WTC11 (cell line): ENCODE data around the gene TIGAR. TPM values are rescaled to one million over a fixed set of nuclear protein-coding genes. Genes with fewer than 3 reads are reported as not detected.

ENCODE experiments used
- ATAC-seq: fragments of 200-7000 bp; cut with Tn5 transposase; 2 replicates; pipeline ENCODE4 v1.10.0; 2021; ENCODE audit warnings: mild to moderate bottlenecking, moderate library complexity
- CTCF ChIA-PET: fragments of 300-600 bp; sonication (Branson Sonifier 250); formaldehyde crosslinking; loops from one replicate; lab custom pipeline; 2021; ENCODE audit warnings: antibody characterized with exemption; lab: Charles Lee
- POLR2A ChIA-PET: fragments of 350-600 bp; sonication (Branson Sonifier 250); formaldehyde crosslinking; loops from one replicate; lab custom pipeline; 2021; ENCODE audit warnings: antibody characterized with exemption; lab: Charles Lee
- DNase-seq: peaks from one replicate; pipeline ENCODE4 v3.0.0; 2021; ENCODE audit warnings: low spot score
- H3K27ac Mint-ChIP-seq: 2 replicates; pipeline ENCODE4 v1.8.0; 2021; ENCODE audit warnings: mixed read lengths
- H3K27me3 Mint-ChIP-seq: 2 replicates; pipeline ENCODE4 v1.8.0; 2021; ENCODE audit warnings: low read depth, mild to moderate bottlenecking, moderate library complexity, mixed read lengths
- H3K36me3 Mint-ChIP-seq: 2 replicates; pipeline ENCODE4 v1.8.0; 2021; ENCODE audit warnings: mixed read lengths
- H3K4me1 Mint-ChIP-seq: 2 replicates; pipeline ENCODE4 v1.8.0; 2022; ENCODE audit warnings: mixed read lengths
- H3K4me3 Mint-ChIP-seq: 2 replicates; pipeline ENCODE4 v1.8.0; 2021; ENCODE audit warnings: mild to moderate bottlenecking, moderate library complexity, mixed read lengths
- H3K9me3 Mint-ChIP-seq: 2 replicates; pipeline ENCODE4 v1.8.0; 2021; ENCODE audit warnings: mixed read lengths
- CREB1 ChIP-seq: sonication (generic); formaldehyde crosslinking; IDR thresholded peaks from 2 replicates; pipeline ENCODE4 v1.8.0; 2023; ENCODE audit warnings: mild to moderate bottlenecking, missing genetic modification reagents
- CTCF ChIP-seq: fragments of 200-600 bp; IDR thresholded peaks from 2 replicates; pipeline ENCODE4 v1.8.0; 2022; ENCODE audit warnings: antibody characterized with exemption
- EMX1 ChIP-seq: fragments of 250-450 bp; sonication (Bioruptor Pico); IDR thresholded peaks from 2 replicates; pipeline ENCODE4 v1.8.0; 2021; ENCODE audit warnings: mild to moderate bottlenecking
- ERG ChIP-seq: fragments of 250-450 bp; sonication (Bioruptor Pico); IDR thresholded peaks from 2 replicates; pipeline ENCODE4 v1.8.0; 2021; ENCODE audit warnings: mild to moderate bottlenecking
- ETV6 ChIP-seq: sonication (generic); formaldehyde crosslinking; IDR thresholded peaks from 2 replicates; pipeline ENCODE4 v1.8.1; 2022; ENCODE audit warnings: mild to moderate bottlenecking, missing genetic modification reagents
- JAZF1 ChIP-seq: fragments of 250-450 bp; sonication (Bioruptor Pico); IDR thresholded peaks from 2 replicates; pipeline ENCODE4 v1.9.0; 2021; ENCODE audit warnings: moderate library complexity, mild to moderate bottlenecking, inconsistent platforms
- MAX ChIP-seq: sonication (generic); formaldehyde crosslinking; IDR thresholded peaks from 2 replicates; pipeline ENCODE4 v1.8.0; 2022; ENCODE audit warnings: mild to moderate bottlenecking, missing genetic modification reagents
- NR1H2 ChIP-seq: sonication (generic); formaldehyde crosslinking; IDR thresholded peaks from 2 replicates; pipeline ENCODE4 v1.9.0; 2021; ENCODE audit warnings: mild to moderate bottlenecking, moderate library complexity, missing genetic modification reagents
- RELA ChIP-seq: sonication (generic); formaldehyde crosslinking; IDR thresholded peaks from 2 replicates; pipeline ENCODE4 v1.8.1; 2022; ENCODE audit warnings: missing genetic modification reagents, mild to moderate bottlenecking, borderline replicate concordance
- ZBTB21 ChIP-seq: sonication (generic); formaldehyde crosslinking; IDR thresholded peaks from 2 replicates; pipeline ENCODE4 v1.8.1; 2023; ENCODE audit warnings: mild to moderate bottlenecking, missing genetic modification reagents, borderline replicate concordance
- ZNF416 ChIP-seq: fragments of 250-450 bp; sonication (Bioruptor Pico); IDR thresholded peaks from 2 replicates; pipeline ENCODE4 v1.9.0; 2021; ENCODE audit warnings: mild to moderate bottlenecking, inconsistent platforms
- ZNF423 ChIP-seq: fragments of 250-450 bp; sonication (Bioruptor Pico); IDR thresholded peaks from 2 replicates; pipeline ENCODE4 v2.1.2; 2022; ENCODE audit warnings: mild to moderate bottlenecking, moderate library complexity
- total RNA-seq: library from RNA; stranded (reverse); gene quantifications from 3 replicates; pipeline ENCODE4 v1.2.3, GENCODE V29; 2021
- TF ChIP-seq, protein P1 (sequence below): fragments of 250-450 bp; sonication (Bioruptor Pico); IDR thresholded peaks from 2 replicates; pipeline ENCODE4 v1.9.0; 2021; ENCODE audit warnings: mild to moderate bottlenecking
- TF ChIP-seq, protein P2 (sequence below): sonication (generic); formaldehyde crosslinking; IDR thresholded peaks from 2 replicates; pipeline ENCODE4 v1.8.1; 2023; ENCODE audit warnings: mild to moderate bottlenecking, missing genetic modification reagents
- TF ChIP-seq, protein P3 (sequence below): sonication (generic); formaldehyde crosslinking; IDR thresholded peaks from 2 replicates; pipeline ENCODE4 v1.8.0; 2022; ENCODE audit warnings: mild to moderate bottlenecking, missing genetic modification reagents
- TF ChIP-seq, protein P4 (sequence below): sonication (generic); formaldehyde crosslinking; IDR thresholded peaks from 2 replicates; pipeline ENCODE4 v1.8.0; 2022; ENCODE audit warnings: mild to moderate bottlenecking, missing genetic modification reagents
- TF ChIP-seq, protein P5 (sequence below): sonication (generic); formaldehyde crosslinking; IDR thresholded peaks from 2 replicates; pipeline ENCODE4 v1.8.1; 2022; ENCODE audit warnings: low read depth, mild to moderate bottlenecking, moderate library complexity, missing genetic modification reagents, borderline replicate concordance

The TIGAR gene
- total RNA-seq, 1 experiment from 2014 or later: 26.7 TPM

DNA sequence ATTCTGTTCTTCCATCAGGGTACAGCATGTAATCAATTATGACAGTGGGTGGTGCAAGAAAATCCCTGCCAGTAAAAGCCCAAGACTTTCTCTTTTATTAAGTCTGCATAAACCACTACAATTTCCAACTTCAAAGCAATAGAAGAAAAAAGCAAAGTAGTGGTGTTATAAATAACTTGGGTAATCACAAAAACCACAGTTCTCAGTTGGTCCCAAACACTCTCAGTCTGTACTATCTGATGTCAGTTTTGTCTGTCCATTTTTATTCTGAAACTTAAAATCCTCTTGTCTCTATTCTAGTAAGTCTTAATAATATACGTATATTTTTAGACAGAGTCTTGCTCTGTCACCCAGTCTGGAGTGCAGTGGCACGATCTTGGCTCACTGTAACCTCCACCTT, 8.8 kb upstream of the TIGAR start:
- TF ChIP-seq MAX (CRISPR knock-in tag) (no peak), ZBTB21 (CRISPR knock-in tag) (no peak), EMX1 (CRISPR knock-in tag) (no peak), NR1H2 (CRISPR knock-in tag) (no peak), ZNF416 (CRISPR knock-in tag) (no peak), CTCF (no peak), ZNF423 (CRISPR knock-in tag) (no peak)
- TF ChIP-seq, protein P1, sequence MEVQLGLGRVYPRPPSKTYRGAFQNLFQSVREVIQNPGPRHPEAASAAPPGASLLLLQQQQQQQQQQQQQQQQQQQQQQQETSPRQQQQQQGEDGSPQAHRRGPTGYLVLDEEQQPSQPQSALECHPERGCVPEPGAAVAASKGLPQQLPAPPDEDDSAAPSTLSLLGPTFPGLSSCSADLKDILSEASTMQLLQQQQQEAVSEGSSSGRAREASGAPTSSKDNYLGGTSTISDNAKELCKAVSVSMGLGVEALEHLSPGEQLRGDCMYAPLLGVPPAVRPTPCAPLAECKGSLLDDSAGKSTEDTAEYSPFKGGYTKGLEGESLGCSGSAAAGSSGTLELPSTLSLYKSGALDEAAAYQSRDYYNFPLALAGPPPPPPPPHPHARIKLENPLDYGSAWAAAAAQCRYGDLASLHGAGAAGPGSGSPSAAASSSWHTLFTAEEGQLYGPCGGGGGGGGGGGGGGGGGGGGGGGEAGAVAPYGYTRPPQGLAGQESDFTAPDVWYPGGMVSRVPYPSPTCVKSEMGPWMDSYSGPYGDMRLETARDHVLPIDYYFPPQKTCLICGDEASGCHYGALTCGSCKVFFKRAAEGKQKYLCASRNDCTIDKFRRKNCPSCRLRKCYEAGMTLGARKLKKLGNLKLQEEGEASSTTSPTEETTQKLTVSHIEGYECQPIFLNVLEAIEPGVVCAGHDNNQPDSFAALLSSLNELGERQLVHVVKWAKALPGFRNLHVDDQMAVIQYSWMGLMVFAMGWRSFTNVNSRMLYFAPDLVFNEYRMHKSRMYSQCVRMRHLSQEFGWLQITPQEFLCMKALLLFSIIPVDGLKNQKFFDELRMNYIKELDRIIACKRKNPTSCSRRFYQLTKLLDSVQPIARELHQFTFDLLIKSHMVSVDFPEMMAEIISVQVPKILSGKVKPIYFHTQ (CRISPR knock-in tag): no peak
- TF ChIP-seq, protein P2, sequence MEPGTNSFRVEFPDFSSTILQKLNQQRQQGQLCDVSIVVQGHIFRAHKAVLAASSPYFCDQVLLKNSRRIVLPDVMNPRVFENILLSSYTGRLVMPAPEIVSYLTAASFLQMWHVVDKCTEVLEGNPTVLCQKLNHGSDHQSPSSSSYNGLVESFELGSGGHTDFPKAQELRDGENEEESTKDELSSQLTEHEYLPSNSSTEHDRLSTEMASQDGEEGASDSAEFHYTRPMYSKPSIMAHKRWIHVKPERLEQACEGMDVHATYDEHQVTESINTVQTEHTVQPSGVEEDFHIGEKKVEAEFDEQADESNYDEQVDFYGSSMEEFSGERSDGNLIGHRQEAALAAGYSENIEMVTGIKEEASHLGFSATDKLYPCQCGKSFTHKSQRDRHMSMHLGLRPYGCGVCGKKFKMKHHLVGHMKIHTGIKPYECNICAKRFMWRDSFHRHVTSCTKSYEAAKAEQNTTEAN: no peak
- no peak overlapping the region for H3K27ac Mint-ChIP-seq
- no peaks in the 10 kb centered on the region for H3K27me3 Mint-ChIP-seq
- DNase-seq (no peak), ATAC-seq (no peak)
- no peak overlapping the region for H3K4me3 Mint-ChIP-seq
- H3K4me1 Mint-ChIP-seq: peaks cover 15% of the 10 kb centered on the region
- ChIA-PET POLR2A (no interaction called here), CTCF (no interaction called here)
- H3K36me3 Mint-ChIP-seq: no peaks in the 10 kb centered on the region; the same call in 1 of the 2 replicates
- H3K9me3 Mint-ChIP-seq: no peaks in the 10 kb centered on the region

DNA sequence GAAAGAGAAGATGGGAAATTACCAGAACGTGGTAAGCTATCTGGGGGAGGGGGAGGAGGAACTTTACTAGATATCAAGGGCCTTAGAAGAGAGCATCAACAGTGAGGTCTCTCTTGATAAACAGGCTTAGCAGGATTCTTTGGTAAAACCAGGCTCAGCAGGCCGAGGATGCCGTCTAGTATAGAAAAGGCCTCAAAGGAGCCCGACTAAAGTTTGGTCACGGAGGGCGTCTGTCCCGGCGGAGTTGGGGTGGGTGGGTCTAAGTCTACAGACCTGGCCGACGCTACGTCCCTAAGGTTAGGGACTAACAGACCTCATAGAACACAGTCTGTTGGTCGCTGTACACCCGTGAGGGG, 538 bp upstream of the TIGAR start:
- peak; percentile 23 for ATAC-seq
- Mint-ChIP-seq H3K27ac (peak overlapping the region; percentile 97), H3K9me3 (no peaks in the 10 kb centered on the region), H3K36me3 (peaks cover 12% of the 10 kb centered on the region), H3K4me3 (peak overlapping the region; percentile 91)
- POLR2A ChIA-PET: no interaction called here
- TF ChIP-seq ERG (CRISPR knock-in tag): no peak
- TF ChIP-seq, all 79 proteins: peak for 0
- peaks cover 27% of the 10 kb centered on the region for H3K4me1 Mint-ChIP-seq
- DNase-seq: no peak
- peaks cover 18% of the 10 kb centered on the region for H3K27me3 Mint-ChIP-seq
- CTCF ChIA-PET: interaction anchor here (1.3 kb wide), 1 partner anchor 12 kb away, joined by 3 read pairs; no protein-coding TSS in a partner anchor

DNA sequence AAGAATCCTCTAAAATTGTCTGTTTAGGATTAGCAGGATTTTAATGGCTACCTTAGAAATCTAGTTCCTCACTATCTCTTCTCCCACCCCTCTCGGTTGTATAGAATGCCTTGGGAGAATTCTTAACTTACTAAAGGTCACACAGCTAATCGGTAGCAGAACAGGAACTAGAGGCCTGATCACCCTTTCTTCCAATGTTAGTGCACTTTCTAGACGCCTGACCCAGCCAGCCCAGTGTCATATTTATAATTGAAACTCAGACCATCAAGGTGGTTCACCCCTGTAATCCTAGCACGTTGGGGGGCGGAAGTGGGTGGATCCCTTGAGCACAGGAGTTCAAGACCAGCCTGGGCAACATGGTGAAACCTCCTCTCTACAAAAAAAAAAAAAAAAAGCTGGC, 1.7 kb downstream of the TIGAR start:
- Mint-ChIP-seq H3K9me3 (no peaks in the 10 kb centered on the region), H3K36me3 (peaks cover 17% of the 10 kb centered on the region), H3K4me1 (peaks cover 30% of the 10 kb centered on the region), H3K4me3 (peak overlapping the region; percentile 91), H3K27me3 (peaks cover 18% of the 10 kb centered on the region), H3K27ac (no peak overlapping the region; the same call in 1 of the 2 replicates)
- DNase-seq (no peak), ATAC-seq (no peak)
- ChIA-PET POLR2A (interaction anchor here (0.6 kb wide), 1 partner anchor 139 kb away, joined by 3 read pairs; no protein-coding TSS in a partner anchor), CTCF (interaction anchor here (0.6 to 1.3 kb wide), 4 partner anchors 15 to 359 kb away, joined by 3 to 4 read pairs (median 4); no protein-coding TSS in a partner anchor)
- TF ChIP-seq JAZF1: no peak
- TF ChIP-seq ETV6 (CRISPR knock-in tag): no peak
- no peak for TF ChIP-seq CREB1
- TF ChIP-seq ZBTB21 (CRISPR knock-in tag): no peak
- TF ChIP-seq RELA (CRISPR knock-in tag): no peak
- TF ChIP-seq, protein P3, sequence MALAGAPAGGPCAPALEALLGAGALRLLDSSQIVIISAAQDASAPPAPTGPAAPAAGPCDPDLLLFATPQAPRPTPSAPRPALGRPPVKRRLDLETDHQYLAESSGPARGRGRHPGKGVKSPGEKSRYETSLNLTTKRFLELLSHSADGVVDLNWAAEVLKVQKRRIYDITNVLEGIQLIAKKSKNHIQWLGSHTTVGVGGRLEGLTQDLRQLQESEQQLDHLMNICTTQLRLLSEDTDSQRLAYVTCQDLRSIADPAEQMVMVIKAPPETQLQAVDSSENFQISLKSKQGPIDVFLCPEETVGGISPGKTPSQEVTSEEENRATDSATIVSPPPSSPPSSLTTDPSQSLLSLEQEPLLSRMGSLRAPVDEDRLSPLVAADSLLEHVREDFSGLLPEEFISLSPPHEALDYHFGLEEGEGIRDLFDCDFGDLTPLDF (CRISPR knock-in tag): no peak
- TF ChIP-seq CTCF: no peak
- TF ChIP-seq, protein P4, sequence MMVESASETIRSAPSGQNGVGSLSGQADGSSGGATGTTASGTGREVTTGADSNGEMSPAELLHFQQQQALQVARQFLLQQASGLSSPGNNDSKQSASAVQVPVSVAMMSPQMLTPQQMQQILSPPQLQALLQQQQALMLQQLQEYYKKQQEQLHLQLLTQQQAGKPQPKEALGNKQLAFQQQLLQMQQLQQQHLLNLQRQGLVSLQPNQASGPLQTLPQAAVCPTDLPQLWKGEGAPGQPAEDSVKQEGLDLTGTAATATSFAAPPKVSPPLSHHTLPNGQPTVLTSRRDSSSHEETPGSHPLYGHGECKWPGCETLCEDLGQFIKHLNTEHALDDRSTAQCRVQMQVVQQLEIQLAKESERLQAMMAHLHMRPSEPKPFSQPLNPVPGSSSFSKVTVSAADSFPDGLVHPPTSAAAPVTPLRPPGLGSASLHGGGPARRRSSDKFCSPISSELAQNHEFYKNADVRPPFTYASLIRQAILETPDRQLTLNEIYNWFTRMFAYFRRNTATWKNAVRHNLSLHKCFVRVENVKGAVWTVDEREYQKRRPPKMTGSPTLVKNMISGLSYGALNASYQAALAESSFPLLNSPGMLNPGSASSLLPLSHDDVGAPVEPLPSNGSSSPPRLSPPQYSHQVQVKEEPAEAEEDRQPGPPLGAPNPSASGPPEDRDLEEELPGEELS: no peak
- TF ChIP-seq, protein P5, sequence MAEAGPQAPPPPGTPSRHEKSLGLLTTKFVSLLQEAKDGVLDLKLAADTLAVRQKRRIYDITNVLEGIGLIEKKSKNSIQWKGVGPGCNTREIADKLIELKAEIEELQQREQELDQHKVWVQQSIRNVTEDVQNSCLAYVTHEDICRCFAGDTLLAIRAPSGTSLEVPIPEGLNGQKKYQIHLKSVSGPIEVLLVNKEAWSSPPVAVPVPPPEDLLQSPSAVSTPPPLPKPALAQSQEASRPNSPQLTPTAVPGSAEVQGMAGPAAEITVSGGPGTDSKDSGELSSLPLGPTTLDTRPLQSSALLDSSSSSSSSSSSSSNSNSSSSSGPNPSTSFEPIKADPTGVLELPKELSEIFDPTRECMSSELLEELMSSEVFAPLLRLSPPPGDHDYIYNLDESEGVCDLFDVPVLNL (CRISPR knock-in tag): no peak
